GM18526 (cell line): Measurements from ENCODE around the gene ZNF79.

Experiments used
- POLR2A ChIP-seq: IDR thresholded peaks from 3 replicates; pipeline ENCODE4 v1.6.1; 2011; ENCODE audit not compliant: insufficient read length; ENCODE audit errors: extremely low read depth

The ZNF79 gene

GRCh38 chr9:127407492-127407843 is 16.7 kb upstream of the ZNF79 start:
- TF ChIP-seq POLR2A = no peak

DNA sequence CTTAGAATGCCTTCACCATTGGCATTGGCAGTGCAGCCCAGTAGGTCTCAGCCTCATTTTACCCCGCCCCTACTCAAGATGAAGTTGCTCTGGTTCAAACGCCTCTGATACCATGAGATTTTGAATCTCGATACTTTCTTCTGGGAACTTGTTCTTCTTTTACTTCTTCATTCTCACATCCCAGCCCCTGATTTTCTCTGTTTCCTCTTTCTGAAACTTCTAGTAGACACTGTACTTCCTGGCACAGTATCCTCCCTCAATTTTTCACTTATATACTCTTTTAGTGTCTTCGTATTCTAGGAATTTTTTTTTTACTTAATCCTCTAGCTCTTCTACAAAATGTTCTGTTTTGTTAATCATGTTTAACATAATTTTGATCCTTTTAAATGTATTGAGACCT is 13.1 kb upstream of the ZNF79 start:
- TF ChIP-seq POLR2A = no peak

- no peak for TF ChIP-seq POLR2A
These were observed 9.0 kb upstream of the ZNF79 start for GRCh38 chr9:127415141-127415540.

GRCh38 chr9:127415657-127416056 is 8.5 kb upstream of the ZNF79 start:
- no peak for TF ChIP-seq POLR2A

DNA sequence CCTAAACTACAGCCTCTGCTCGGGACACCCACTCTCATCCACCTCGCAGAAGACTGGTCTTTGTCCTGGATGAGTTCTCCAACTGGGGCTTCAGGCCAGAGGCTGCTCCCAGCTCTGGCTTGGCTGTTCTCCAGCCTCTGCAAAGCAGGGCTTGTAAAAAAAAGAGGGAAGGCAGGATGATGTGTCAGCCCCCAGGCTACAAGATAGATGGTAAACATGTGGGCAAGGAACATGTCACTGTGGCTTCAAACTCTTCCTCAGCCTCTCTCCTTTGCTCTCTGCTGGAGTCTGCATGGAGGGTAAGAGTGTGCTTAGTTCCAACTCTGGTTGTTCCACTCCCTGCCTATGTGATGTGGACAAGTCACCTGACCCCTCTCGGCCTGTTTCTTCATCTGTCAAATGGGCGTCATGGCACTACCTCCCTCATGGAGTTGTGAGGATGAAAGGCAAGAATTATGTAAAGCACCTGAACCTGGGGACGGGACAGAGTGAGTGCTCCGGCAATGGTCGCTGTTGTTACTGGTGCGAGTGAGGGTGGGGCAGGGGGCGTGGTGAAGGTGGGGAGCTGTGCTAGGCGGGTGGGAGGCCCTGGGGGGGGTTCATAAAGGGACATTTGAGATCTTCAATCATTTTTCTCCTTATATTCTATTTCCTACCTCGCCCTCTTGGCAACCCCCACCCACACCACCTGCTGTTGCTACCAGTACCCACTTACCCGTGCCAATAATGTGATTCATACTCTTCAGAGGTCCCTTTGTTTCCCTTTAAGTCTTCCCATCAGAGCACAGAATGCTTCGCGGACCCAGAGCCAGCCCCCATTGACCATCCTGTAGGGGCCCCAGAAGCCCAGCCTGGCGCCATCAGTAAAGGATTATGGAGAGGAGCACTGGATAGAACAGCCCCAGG is 6.8 kb upstream of the ZNF79 start:
- no peak for TF ChIP-seq POLR2A

- TF ChIP-seq POLR2A = no peak
These were observed 6.1 kb upstream of the ZNF79 start for GRCh38 chr9:127418037-127418471.

- no peak for TF ChIP-seq POLR2A
These were observed 4.8 kb upstream of the ZNF79 start for GRCh38 chr9:127419348-127419747.

DNA sequence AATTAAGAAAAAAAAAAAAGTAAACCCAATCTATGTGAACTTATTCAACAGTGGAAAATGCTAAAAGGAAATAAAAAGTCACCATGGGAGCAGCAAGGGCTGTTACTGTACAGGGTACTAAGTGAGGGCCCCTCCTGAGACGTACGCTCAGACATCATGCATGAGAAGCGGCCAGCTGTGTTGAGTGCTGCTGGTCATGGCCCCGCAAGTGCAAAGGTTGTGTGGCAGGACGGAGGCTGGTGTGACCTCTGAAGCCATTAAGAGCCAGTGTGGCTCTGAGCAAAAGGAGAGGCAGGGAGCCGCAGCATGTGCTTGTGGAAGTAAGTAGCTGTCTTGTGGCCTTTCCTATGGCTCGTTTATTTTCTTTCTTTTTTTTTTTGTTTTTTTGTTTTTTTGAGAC is 3.1 kb upstream of the ZNF79 start:
- no peak for TF ChIP-seq POLR2A

GRCh38 chr9:127422133-127422782 is 1.9 kb upstream of the ZNF79 start:
- no peak for TF ChIP-seq POLR2A

DNA sequence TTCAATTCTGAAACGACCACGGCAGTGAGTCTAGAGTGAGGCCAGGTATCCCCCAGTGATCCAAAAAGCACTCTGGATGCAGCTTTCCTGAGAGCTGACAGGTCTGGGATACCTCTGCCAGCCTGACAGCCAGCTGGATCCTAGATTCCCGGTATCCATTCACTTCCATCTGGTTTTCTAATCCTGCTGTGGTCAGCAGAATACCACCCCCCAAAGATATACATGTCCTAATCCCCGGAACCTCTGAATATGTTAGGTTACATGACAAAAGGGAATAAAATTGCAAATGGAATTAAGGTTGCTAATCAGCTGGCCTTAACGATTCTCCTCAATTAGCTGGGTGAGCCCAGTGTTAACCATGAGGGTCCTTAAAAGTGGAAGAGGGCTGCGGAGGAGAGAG is 1.4 kb upstream of the ZNF79 start:
- TF ChIP-seq POLR2A = no peak

DNA sequence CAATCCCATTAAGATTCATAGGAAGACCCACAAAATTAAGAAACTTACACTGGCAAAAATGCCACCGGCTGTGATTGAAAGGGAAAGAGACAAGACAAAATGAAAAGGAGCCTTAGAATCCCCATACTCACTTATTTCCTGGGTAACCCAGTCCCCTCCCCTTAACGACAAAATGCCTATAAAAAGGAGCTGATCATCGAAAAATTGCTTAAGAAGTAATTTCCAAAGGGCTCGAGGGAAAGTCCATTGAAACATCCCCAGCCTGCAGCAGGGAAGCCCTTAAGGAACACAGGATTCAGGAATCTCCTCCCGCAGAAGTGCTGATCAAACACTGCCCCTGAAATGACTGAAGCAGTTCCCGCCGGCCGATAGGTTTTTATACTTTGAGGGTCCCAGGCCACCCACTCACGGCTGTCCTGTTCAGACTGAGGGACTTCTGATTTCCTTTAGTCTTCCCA is 677 bp upstream of the ZNF79 start:
- no peak for TF ChIP-seq POLR2A

- TF ChIP-seq POLR2A = no peak
These were observed 456 bp downstream of the ZNF79 start for GRCh38 chr9:127424676-127424999.

DNA sequence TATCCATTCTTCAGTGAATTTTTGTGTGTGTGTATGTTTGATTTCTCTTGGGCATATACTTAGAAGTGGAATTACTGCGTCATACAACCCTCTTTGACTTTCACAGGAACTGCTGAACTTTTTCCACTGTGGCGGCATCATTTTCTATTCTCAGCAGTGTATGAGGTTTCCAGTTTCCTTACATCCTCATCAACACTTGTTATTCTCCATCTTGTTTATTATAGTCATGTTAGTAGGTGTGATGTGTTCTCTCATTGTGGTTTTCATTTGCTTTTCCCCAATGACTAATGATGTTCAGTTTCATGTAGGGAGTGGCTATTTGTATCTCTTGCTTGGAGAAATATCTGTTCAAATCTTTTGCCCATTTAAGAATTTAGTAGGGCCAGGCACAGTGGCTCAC is 2.6 kb downstream of the ZNF79 start:
- no peak for TF ChIP-seq POLR2A

DNA sequence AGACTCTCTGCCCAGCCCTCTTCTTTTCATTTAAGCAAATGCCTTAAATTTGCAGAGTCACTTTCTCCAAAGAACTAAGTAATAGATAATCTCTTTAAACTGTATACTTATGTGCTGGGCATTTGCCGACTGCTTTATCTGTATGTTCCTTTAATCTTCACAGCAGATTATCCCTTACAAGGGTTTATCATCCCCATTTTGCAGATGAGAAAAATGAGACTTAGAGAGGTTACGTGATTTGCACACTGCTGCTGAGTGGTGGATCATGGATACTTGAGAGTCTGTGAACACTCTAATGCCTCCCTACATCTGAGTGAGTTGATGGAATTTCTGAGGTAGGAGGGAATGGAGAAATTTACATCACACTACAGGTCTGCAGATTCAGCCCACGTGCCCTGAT is 4.2 kb downstream of the ZNF79 start:
- no peak for TF ChIP-seq POLR2A

- no peak for TF ChIP-seq POLR2A
These were observed 6.2 kb downstream of the ZNF79 start for GRCh38 chr9:127430415-127430814.

GRCh38 chr9:127437497-127438264 is 13.5 kb downstream of the ZNF79 start:
- no peak for TF ChIP-seq POLR2A
